DMS 273 treated with DMSO at 0.1 percent for 48 hours (cell line): ENCODE measurements around the gene TM4SF18.
A peak's percentile ranks its signal among the peaks of the same experiment; 100 is the strongest.

ENCODE experiments used
- DNase-seq: peaks from one replicate; lab custom pipeline; 2025; lab: John Stamatoyannopoulos, UW

TM4SF18 gene

DNA sequence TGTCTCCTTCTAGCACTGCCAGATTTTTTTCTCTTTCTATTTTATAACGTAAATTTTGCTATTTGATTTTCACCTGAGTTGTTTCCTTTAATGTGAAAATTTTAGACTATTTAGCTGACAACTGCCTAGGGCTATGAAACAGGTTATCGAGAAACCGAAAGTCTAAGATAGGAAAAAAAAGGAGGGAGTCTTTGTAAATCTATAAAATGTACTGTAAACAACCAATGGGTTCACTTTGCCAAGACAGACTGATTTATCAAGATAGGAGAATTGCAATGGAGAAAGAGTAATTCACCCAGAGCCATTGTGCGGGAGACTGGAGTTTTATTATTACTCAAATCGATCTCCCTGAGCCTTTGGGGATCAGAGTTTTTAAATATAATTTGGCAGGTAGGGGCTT, 50.0 kb downstream of the TM4SF18 start:
- DNase-seq, result no peak

DNA sequence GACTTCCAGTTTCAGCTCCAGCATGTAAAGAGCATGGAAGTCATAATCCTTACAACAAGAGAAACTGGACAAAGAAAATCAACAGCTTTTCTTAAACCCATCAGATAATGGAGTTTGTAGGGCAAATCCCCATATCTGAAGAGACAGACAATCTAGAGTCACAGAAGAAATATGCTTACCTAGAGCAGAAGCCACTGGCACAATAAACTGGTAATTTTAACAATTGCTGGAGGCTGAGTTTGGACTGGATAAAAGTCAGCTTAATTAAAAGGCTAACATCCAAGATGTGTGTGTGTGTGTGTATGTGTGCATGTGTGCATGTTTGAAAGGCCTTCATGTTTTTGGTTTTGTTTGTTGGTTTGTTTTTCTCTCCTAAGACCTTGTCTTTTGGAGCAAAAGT, 50.6 kb downstream of the TM4SF18 start:
- no peak for DNase-seq

DNA sequence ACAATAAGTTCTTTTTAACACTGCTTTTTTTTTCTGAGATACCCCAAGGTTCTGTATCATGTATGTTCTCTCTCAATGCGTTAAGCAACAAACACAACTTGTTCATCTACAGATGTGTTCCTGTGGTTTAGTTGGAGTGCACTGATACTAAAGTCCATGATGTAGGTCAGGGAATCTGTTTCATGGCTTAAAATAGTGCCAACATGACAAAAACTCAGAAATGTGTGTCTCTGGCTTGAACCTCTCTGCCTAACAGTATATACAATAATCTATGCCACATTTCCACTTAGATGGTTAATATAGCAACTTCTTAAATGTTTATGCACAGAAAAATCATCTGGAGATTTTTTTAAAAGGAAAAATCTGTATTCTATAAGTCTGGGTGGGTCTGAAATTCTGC, 51.1 kb downstream of the TM4SF18 start:
- no peak for DNase-seq

DNA sequence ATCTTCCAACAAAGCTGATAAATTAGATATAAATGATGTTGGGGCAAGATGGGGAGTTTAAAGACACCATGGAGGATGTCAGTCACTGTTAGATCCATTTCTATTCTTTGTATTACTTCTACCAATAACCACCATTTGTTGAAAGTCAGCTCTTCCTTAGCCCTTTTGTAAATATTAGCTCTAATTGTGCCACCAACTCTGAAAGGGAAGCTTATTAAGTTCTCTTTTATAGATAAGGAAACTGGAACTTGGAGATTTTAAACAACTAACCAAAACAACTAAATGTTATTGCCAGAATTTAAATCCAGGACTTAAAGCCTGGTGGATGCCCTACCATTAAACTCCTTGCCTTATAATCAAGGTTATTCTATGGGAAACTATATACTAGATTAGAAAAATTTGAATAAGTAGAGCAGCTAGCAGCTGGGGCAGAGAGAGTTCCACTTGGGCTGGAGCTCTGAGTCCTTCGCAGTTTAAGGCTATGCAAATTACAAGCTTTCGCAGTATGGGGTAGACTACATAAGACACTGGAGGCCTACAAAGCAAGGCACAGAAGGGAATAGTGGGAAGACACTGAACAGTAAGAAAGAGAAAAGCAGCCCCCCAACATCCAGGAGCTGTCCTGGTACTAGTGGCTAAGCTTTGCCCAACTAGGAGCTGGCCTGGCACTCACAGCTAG, 52.6 kb downstream of the TM4SF18 start:
- no peak for DNase-seq

DNA sequence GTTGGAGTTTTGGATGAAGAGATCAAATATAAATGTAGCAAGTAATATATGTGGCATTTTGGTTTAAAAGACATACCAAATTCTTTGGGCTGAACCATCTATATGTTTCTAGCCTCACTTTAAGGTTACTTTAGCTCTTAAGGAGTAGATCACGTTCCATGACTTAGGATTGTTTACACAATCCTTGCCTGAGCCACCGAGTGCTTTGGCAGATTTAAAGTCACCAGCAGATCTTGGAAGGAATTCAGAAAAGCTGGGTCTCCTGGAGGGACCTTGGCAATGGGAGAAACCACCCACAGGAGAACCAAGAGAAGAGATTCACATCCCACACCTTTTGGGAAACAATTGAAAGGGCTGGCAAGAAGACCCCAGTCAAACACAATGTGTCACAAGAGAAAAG, 54.5 kb downstream of the TM4SF18 start:
- DNase-seq, result no peak

DNA sequence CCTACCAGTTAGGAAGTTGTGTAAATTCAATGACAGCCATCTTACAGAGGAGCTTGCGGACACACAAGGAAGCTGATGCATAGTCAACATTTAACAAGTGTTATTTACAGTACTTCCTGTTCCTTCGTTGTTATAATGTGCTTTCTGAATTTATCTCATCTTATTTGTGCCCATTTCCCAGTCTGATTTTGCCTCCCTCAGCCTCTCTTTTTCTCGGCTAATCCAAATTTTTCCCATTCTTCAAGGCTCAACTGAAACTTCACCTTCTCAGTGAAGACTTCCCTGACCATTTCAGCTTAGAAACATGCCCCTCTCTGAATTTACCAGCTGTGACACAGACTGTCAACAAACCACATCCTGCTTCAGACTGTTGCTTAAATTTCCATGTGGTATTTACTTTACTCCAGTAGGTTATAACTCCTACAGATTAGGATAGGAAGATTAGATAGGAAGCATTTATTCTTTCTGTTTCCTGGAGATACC, 56.1 kb downstream of the TM4SF18 start:
- no peak for DNase-seq

DNA sequence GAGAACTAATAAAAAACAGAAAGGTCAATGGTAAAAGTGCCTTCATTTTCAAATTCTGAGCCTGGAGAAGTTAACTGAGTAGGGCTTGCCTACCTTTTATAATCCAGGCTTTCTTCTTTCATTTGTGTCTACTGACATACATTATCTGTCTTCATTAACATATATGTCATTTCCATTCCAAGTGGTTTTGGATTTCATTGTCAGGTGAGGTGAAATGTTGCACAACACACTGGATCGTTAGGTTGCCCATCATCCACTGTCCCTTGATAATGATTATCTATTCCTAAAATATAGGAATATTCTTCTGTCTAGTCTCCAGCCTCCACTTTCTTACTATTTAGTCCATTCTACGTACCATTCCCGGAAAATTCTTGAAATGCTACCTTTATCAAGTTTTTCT, 56.8 kb downstream of the TM4SF18 start:
- no peak for DNase-seq

DNA sequence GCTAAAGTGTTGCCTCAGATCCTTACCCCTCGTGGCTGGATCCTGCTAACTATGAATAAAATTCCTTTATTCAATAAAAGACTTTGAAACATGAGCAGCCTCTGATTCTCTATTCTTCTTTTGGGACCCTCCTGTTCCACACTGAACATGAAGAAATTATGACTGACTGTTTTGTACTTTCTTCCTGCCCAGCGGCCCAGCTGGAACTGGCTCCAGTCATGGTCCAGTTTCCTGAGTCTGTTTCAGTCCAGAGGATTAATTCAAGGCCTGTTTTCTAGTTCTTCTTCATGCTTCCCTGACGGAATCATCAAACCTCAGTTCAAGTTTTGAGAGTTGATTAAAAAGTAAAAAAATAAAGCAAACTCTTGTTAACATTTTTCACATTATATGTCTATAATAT, 59.2 kb downstream of the TM4SF18 start:
- no peak for DNase-seq

DNA sequence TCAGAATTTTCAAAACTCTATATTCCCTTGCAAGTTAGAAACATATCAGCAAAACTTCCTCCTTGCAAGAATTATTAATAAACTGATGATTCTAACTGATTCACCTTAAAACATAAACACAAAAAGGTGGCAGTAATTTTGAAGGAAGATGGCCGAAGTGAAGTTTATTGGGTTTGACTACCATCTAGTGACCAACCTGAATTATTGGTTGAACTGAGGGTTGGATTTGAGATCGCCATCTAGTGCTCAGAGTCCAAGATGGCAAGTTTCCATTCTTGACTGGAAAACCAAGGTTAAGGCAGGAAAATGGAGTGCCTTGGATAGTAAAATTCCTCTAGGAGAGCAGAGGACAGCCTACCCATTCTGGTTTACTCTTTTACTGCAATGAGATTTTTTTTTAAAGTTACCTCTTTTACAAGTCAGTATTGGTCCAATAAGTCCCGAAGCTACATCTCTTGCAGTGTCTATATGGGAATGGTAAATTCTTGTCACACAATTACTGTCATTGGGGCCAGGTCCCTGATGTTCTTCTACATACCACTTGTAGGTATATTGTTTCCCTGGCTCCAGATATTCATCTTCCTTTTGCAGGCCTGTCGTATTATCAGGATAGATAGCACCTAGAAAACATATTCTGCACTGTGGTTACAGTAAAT, 60.2 kb downstream of the TM4SF18 start:
- peak; percentile 89 for DNase-seq

DNA sequence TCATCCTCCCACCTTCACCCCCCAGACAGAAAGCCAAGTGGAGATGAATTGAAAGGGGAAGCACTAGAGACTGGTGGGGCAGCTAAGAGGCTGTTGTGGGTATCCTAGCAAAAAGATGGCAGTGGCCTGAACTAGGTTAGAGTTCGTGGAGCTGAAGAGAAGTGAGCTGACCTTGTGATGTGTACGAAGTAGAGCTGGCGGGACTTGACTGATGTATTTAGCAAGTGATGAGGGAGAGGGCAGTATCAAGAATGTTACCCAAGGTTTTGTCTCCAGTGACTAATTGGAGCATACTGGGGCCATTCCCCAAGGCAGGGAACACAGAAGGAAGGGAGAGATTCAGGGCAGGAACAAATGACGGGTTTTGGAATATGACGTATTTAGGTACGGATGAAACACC, 61.8 kb downstream of the TM4SF18 start:
- DNase-seq, result no peak

DNA sequence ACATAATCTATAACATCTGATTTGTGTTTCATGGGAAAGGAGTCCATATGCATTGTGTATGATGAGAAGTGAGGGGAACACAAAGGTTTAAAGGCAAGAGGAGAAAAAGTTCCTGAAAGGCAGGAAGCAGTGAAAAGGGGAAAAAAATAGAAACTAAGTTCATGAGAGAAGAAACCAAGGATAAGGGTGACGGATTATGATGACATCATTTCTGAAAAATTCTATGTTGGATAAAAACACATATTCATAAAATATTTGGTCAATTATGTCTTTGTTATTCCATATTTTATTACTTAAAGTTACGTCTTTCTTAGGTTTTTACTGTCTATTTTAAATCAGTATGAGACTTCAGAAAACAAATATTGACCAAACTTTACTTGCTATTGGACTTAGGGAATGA, 63.3 kb downstream of the TM4SF18 start:
- DNase-seq, result no peak

DNA sequence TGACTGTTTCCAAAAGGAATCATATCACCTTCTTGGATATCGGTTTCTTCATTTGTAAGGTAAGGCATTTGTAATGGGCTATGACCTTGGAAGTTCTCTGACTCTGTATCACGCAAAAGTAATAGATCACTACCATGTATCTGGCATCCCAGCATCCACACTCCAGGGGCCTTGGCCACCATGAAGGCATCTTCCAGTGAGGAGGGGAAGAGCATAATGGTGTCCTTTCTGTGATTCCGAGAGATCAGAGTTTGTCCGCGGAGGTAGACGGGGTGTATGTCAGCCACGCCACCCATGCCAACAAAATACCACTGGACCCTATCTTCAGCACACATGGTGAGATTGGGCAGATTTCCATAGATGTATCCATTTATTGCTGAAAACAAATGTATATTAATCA, 63.7 kb downstream of the TM4SF18 start:
- DNase-seq, result no peak
